Endodermal cell (in vitro differentiated cells): Measurements from ENCODE around the gene MTA1. TPM values are rescaled to one million over a fixed set of nuclear protein-coding genes. Genes with fewer than 3 reads are reported as not detected.

Experiments
- DNase-seq: peaks from one replicate; pipeline ENCODE4 v3.0.0-alpha.2; 2017
- H3K27ac ChIP-seq: 2 replicates; pipeline ENCODE4 v1.5.1; 2013; ENCODE audit warnings: mild to moderate bottlenecking, low read depth, low read length, moderate library complexity
- H3K27me3 ChIP-seq: 2 replicates; pipeline ENCODE4 v1.6.1; 2013; ENCODE audit warnings: mild to moderate bottlenecking, low read length, moderate library complexity; ENCODE audit not compliant: insufficient read depth, control insufficient read depth, poor library complexity, severe bottlenecking
- H3K36me3 ChIP-seq: 2 replicates; pipeline ENCODE4 v1.7.0; 2013; ENCODE audit warnings: mild to moderate bottlenecking, low read length, moderate library complexity; ENCODE audit not compliant: control insufficient read depth, insufficient read depth
- H3K4me1 ChIP-seq: one replicate; pipeline ENCODE4 v1.7.0; 2013; ENCODE audit warnings: low read length; ENCODE audit not compliant: control insufficient read depth, insufficient read depth
- H3K4me3 ChIP-seq: 2 replicates; pipeline ENCODE4 v1.5.1; 2013; ENCODE audit warnings: mild to moderate bottlenecking, low read length, moderate library complexity
- H3K9ac ChIP-seq: 2 replicates; pipeline ENCODE4 v1.6.1; 2013; ENCODE audit warnings: mild to moderate bottlenecking, low read length, moderate library complexity; ENCODE audit not compliant: poor library complexity, severe bottlenecking; ENCODE audit errors: extremely low read depth
- H3K9me3 ChIP-seq: 2 replicates; pipeline ENCODE4 v1.6.1; 2013; ENCODE audit warnings: mild to moderate bottlenecking, low read length, moderate library complexity; ENCODE audit not compliant: control insufficient read depth
- H3K27ac Mint-ChIP-seq: 2 replicates; pipeline ENCODE4 v1.8.0; 2020; ENCODE audit warnings: mixed read lengths
- H3K27me3 Mint-ChIP-seq: 2 replicates; pipeline ENCODE4 v1.8.0; 2021; ENCODE audit warnings: mild to moderate bottlenecking, mixed read lengths; ENCODE audit not compliant: insufficient read depth
- H3K36me3 Mint-ChIP-seq: 2 replicates; pipeline ENCODE4 v1.8.0; 2020; ENCODE audit warnings: low read depth, mixed read lengths
- H3K4me1 Mint-ChIP-seq: 2 replicates; pipeline ENCODE4 v1.8.0; 2020; ENCODE audit warnings: mixed read lengths
- H3K4me3 Mint-ChIP-seq: 2 replicates; pipeline ENCODE4 v1.8.0; 2020; ENCODE audit warnings: mild to moderate bottlenecking, moderate library complexity, mixed read lengths
- H3K9me3 Mint-ChIP-seq: 2 replicates; pipeline ENCODE4 v1.8.0; 2020; ENCODE audit warnings: mild to moderate bottlenecking, mixed read lengths
- WGBS, 2 experiments: methylation state at CpG; one replicate each; pipeline versions ENCODE4 v1.1.5 to v1.1.7; 2013; ENCODE audit warnings: missing lambda C conversion rate in 2 of 2, mixed read lengths in 1 of 2; ENCODE audit not compliant: insufficient coverage in 1 of 2, insufficient read length in 1 of 2; 5-methylcytosine and 5-hydroxymethylcytosine counted together
- total RNA-seq, 2 donors: library from RNA; stranded (reverse); fragmentation: NEBNext Ultra II Directional in 1 of 2; extraction: Animal tissue kit (Norgen Biotek cat#: 25700) in 1 of 2; gene quantifications; 2 replicates in 1 of 2; 3 replicates in 1 of 2; pipeline ENCODE4 v1.2.1, GENCODE V29; 2021
- TF ChIP-seq, protein P1 (sequence below): fragments of 200-600 bp; sonication (generic); conservative IDR thresholded peaks from 2 replicates; pipeline ENCODE4 v1.5.0; 2021; ENCODE audit warnings: antibody characterized with exemption, mild to moderate bottlenecking

The MTA1 gene
- total RNA-seq, 2 donors from 2014 or later: 245 to 246 TPM

DNA sequence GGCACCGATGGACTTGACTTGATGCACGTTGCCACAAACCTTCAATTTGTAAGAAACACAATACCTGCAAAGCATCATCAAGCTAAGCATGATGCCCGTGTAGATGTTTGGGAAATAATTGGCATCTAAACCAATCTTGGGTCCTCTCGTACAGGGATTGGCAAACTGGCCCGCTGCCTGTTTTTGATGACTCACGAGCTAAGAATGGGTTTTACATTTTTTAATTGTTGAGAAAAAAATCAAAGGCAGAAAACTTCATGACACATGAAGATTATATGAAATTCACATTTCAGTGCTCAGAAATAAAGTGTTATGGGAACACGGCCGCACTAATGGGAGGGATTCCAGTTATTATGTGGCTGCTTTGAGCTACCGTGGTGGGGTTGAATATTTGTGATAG lies 10.9 kb downstream of the MTA1 start:
- H3K27ac Mint-ChIP-seq: no peak overlapping the region
- no peak overlapping the region for H3K4me3 Mint-ChIP-seq
- Histone ChIP-seq H3K27me3 (no peaks in the 10 kb centered on the region), H3K4me3 (no peak overlapping the region), H3K9ac (no peak overlapping the region), H3K27ac (no peak overlapping the region), H3K36me3 (peaks cover 43% of the 10 kb centered on the region), H3K9me3 (peaks cover 19% of the 10 kb centered on the region), H3K4me1 (no peaks in the 10 kb centered on the region)
- H3K9me3 Mint-ChIP-seq: peaks cover 10% of the 10 kb centered on the region
- whole genome bisulfite sequencing, 2 experiments: 42 to 85% methylated on average over 2 to 9 of the region's 9 CpGs
- TF ChIP-seq, protein P1, sequence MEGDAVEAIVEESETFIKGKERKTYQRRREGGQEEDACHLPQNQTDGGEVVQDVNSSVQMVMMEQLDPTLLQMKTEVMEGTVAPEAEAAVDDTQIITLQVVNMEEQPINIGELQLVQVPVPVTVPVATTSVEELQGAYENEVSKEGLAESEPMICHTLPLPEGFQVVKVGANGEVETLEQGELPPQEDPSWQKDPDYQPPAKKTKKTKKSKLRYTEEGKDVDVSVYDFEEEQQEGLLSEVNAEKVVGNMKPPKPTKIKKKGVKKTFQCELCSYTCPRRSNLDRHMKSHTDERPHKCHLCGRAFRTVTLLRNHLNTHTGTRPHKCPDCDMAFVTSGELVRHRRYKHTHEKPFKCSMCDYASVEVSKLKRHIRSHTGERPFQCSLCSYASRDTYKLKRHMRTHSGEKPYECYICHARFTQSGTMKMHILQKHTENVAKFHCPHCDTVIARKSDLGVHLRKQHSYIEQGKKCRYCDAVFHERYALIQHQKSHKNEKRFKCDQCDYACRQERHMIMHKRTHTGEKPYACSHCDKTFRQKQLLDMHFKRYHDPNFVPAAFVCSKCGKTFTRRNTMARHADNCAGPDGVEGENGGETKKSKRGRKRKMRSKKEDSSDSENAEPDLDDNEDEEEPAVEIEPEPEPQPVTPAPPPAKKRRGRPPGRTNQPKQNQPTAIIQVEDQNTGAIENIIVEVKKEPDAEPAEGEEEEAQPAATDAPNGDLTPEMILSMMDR: no peak
- no peaks in the 10 kb centered on the region for H3K27me3 Mint-ChIP-seq
- no peaks in the 10 kb centered on the region for H3K4me1 Mint-ChIP-seq
- H3K36me3 Mint-ChIP-seq: peaks cover 74% of the 10 kb centered on the region
- DNase-seq: no peak

DNA sequence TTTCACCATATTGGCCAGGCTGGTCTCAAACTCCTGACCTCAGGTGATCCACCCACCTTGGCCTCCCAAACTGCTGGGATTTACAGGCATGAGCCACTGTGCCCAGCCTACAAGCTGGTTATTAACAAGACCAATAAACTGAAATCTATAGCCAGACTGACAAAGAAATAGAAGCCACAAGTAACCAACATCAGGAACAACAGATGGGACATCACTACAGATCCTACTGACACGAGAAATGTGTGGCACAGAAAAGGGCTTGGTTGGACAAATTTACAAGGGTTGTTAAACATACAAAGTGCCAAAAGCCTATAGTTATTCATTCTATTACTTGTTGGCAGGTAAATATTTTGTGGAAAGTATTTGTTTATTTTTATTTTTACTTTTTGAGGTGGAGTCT lies 11.6 kb downstream of the MTA1 start:
- H3K27ac ChIP-seq: no peak overlapping the region
- peaks cover 10% of the 10 kb centered on the region for H3K9me3 Mint-ChIP-seq
- no peak overlapping the region for H3K9ac ChIP-seq
- H3K36me3 ChIP-seq: peaks cover 41% of the 10 kb centered on the region
- H3K27me3 Mint-ChIP-seq: no peaks in the 10 kb centered on the region
- no peak overlapping the region for H3K27ac Mint-ChIP-seq
- peaks cover 19% of the 10 kb centered on the region for H3K9me3 ChIP-seq
- DNase-seq: no peak
- H3K4me3 Mint-ChIP-seq: no peak overlapping the region
- peaks cover 72% of the 10 kb centered on the region for H3K36me3 Mint-ChIP-seq
- TF ChIP-seq, protein P1: no peak
- H3K4me1 ChIP-seq: no peaks in the 10 kb centered on the region
- H3K4me1 Mint-ChIP-seq: no peaks in the 10 kb centered on the region
- H3K4me3 ChIP-seq: no peak overlapping the region
- H3K27me3 ChIP-seq: no peaks in the 10 kb centered on the region
- WGBS, 2 experiments: 87% methylated on average over 1 of the region's 1 CpG; no CpG with 5 or more reads in 1 of the 2 experiments

DNA sequence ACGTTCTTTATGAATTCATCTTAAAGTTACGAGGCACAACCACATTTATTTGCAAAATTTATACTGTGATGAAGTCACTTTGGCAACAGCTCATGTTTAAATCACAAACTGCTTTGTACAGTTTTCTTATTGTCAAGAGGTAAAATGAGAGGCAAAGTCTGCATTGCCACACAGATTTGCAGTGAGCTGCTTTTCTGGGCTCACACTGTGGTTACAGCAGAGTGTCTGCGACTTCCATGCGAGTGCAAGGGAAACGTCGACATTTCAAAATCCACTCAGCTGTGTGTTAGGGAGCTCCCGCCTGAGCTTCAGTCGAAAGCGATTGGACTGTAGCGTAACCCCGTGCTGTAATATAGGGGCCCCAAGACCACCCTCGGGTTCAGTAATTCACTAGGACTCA lies 13.0 kb downstream of the MTA1 start:
- H3K9me3 Mint-ChIP-seq: peaks cover 10% of the 10 kb centered on the region
- H3K27me3 ChIP-seq: no peaks in the 10 kb centered on the region
- H3K4me1 Mint-ChIP-seq: no peaks in the 10 kb centered on the region
- H3K36me3 Mint-ChIP-seq: peaks cover 65% of the 10 kb centered on the region
- H3K9ac ChIP-seq: no peak overlapping the region
- TF ChIP-seq, protein P1: no peak
- no peak overlapping the region for H3K27ac ChIP-seq
- peaks cover 31% of the 10 kb centered on the region for H3K36me3 ChIP-seq
- H3K4me3 ChIP-seq: no peak overlapping the region
- H3K27me3 Mint-ChIP-seq: no peaks in the 10 kb centered on the region
- no peak overlapping the region for H3K27ac Mint-ChIP-seq
- DNase-seq: no peak
- peaks cover 6% of the 10 kb centered on the region for H3K9me3 ChIP-seq
- H3K4me3 Mint-ChIP-seq: no peak overlapping the region
- WGBS, 2 experiments: 91 to 95% methylated on average over 12 of the region's 12 CpGs
- H3K4me1 ChIP-seq: no peaks in the 10 kb centered on the region
